ENCODE data around the gene PPP1R2C.

PPP1R2C gene

DNA sequence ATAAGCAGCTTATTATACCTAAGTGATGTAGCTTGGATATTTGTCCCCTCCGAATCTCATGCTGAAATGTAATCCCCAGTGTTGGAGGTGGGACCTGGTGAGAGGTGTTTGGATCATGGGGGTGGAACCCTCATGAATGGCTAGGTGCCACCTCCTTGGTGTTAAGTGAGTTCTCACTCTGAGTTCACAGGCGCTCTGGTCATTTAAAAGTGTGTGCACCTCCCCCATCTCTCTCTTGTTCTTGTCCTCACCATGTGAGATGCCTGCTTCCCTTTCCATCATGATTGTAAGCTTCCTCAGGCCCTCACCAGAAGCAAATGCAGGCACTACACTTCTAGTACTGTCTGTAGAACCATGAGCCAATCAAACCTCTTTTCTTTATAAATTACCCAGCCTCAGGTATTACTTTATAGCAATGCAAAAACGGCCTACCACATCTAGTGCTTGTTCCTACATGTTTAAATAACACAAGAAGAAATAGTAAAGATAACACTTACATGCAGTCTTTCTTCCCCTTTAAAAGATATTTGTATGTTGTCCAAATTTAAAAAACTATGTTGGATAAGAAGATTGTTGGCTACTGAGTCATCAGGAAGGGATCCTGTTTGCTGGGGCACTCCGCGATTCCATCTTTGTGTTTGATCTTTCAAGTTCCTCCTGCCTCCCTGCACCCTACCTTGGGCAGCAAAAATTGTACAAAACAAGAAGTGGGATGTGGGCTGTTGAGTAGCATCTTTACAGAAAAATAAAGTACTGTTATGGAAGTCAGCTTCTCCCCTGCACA is 29.7 kb downstream of the PPP1R2C start:
- DNase-seq = no peak

DNA sequence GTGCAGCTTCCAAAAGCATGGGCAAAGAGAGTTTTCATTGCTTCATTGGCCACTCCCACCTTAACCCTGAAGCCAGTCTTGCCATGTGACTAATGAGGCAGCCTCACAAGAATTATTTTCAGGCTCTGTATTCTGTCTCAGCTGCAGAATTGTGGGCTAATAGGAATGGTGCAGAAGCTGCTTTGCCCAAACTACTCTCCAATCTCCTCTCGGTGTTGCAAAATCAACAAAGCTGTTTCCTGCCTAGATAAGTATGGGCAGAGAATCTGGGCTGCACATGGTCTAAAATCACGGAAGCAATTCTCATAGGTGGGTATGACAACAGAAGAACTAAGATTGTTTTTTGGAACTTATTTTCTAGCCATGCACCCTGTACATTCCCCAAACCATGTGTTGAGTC is 31.4 kb downstream of the PPP1R2C start:
- DNase-seq = no peak

DNA sequence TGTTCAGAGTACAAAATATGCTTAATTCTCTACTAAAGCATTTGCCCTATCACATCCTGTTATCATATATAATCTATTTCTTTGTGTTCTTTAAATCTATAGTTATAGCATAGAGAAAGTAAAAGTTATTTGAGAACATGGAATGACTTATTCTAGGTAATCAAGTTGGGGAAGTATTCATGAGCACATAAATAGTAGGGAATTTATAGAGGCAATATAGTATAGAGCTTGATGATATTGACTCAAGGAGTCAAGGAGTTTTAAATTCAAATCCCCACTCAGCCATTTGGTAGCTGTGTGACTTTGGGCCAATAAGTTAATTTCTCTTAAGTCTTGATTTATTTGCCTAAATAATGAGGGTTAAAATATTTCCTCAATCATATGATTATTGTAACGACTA is 37.5 kb downstream of the PPP1R2C start:
- no peak for DNase-seq

- no peak for DNase-seq
Measured at GRCh38 chrX:42739741-42740140, 38.2 kb downstream of the PPP1R2C start.

- no peak for DNase-seq
Measured at GRCh38 chrX:42739258-42739657, 38.7 kb downstream of the PPP1R2C start.

DNA sequence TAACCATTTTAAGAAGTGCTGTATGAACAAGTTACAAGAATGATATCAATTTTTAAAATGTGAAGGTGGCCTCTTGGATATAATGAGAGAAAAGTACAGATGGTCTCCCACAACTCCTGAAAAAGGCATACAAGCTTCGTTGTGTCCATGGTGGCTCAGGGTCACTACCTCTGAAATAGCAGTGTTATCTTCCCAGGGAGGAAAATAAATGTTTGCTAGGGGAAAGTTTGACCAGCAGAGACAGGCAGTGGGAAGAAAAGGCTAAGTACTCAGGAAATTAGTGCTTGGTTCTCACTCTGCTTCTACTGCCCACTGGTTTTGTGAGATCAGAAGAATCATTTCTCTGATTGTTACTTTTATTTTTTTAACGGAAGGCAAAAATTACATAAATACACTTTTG is 39.4 kb downstream of the PPP1R2C start:
- DNase-seq = no peak

DNA sequence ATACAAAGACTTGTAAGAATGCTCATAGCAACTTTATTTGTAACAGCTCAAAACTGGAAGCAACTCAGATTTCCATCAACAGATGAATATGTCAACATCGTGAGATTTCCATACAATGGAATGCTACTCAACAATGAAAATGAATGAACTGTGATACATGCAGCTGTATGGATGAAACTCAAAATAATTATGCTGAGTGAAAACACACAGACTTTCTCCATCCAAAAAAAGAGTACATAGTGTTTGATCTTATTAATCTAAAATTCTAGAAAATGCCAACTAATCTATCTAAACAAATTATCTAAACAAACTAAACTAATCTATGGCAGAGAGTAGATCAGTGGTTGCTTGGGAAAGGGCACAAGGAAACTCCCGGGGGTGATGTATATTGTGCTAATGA is 42.7 kb downstream of the PPP1R2C start:
- no peak for DNase-seq

DNA sequence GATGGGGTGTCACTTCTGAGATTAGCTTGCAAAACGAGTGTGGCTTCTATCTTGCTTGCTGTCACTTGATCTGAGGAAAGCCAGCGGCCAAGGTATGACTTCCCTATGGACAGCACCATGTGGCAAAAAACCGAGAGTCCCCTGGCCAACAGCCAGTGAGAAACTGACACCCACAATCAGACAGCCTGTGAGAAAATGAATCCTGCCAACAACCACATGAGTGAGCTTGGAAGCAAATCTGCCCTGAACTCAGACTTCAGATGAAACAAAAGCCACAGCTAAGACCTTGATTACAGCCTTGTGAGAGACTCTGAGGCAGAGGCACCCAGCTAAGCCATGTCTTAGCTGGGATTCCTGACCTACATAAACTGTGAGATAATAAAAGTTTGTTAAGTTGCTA is 45.5 kb downstream of the PPP1R2C start:
- DNase-seq = no peak

Data from activated CD4-positive, alpha-beta T cell treated with anti-CD3 and anti-CD28 coated beads, Interleukin-2, amount 50 U/mL, for 16 hours (primary cell).